GM19025 (cell line): ENCODE results near the gene NINJ1.
"Not testable (repeated sequence)": the region's sequence is repeated elsewhere in the genome, so short reads cannot be mapped to it uniquely, and the experiment has no call there.

Experiments used
- ATAC-seq: cut with Tn5 transposase; IDR thresholded peaks from one replicate; pipeline ENCODE4 v1.9.1; 2021; ENCODE audit warnings: mild to moderate bottlenecking, low read depth, moderate library complexity; ENCODE audit not compliant: unreplicated experiment

NINJ1 gene

DNA sequence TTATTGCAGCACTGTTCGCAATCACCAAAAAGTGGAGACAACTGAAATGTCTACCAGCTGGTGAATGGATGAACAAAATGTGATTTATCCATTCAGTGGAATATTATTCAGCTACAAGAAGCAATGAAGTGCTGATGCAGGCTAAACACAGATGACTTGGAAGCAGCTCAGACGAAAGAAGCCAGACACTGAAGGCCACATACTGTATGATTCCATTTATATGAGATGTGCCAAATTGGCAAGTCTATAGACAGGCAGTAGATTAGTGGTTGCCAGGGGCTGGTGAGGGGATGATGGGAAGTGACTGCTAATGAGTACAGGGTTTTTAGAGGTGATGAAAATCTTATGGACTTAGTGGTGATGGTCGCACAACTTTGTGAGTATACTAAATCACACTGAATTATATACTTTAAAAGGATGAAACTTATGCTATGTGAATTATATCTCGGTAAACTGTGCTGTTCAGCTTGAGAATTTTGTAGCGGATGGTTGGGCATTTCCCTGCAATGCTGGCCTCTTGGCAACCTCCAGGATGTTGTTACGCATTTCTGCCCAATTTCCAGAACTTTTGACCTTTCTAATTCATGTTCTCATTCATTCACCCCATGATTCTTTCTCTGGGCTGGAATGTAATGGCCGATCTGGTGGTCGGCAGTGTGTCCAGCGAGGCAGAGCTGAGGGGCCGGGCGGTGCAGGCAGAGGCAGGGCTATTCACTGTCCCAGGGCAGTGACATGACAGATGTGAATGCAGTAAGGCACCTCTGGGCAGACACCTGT lies 27.9 kb upstream of the NINJ1 start:
- no peak for ATAC-seq

DNA sequence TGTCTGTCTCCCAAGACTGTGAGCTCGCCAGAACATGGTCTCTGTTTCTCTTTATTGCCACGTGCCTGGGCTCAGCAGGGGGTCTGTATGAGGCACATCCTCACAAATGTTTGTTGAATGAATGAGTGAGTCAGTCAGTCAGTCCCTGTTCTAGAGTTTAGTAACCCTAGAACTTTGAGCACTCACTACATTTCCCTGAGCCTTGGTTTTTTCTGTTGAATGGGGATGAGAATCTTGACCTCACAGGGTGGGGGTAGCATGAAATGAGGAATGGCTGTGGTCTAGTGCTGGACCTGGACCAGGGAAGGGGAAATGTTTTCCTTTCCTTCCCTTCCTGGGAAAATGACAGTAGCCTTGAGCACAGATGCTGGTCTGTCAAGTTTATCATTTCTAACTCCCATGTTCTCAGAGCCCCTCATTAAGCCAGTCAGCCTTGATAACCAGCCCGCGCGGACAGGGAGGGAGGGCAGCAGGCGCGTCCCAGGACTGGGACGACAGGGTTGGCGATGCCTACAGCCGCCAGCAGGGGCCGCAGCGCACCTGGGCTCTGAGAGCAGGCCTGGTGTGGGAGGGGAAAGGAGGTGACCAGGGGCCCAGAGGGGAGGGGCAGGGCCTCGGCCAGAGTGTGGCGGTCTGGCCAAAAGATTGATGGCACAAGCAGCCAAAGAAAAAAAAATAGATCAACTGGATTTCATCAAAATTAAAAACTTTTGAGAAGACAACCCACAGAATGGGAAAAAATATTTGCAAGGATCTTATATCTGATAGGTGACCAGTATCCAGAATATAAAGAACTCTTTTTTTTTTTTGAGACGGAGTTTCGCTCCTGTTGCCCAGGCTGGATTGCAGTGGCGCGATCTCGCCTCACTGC lies 25.8 kb upstream of the NINJ1 start:
- peak; percentile 88 for ATAC-seq

DNA sequence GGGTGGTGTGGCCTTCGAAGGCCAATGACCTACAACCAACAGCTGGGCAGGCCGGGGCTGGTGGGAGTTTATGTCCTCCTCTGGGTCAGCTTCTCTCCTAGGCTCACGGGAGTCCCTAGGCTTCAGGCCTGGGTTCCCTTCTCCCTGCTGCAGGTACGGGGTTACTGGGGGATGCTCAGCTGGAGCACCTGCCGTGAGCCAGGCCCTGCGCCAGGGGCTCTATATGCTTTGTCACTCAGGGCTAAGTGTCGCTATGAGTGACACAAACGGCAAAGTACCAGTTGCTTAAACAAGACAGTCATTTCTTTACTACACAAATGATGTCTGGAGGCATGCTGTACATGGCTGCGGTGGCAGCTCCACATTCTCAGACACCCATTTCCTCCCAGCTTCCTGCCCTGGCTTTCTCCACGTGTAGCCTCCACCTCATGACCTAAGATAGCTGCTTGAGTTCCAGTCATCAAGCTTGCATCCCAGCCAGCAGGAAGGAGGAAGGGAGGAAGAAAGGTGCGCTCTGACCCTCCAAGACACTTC lies 22.5 kb upstream of the NINJ1 start:
- peak; percentile 53 for ATAC-seq

DNA sequence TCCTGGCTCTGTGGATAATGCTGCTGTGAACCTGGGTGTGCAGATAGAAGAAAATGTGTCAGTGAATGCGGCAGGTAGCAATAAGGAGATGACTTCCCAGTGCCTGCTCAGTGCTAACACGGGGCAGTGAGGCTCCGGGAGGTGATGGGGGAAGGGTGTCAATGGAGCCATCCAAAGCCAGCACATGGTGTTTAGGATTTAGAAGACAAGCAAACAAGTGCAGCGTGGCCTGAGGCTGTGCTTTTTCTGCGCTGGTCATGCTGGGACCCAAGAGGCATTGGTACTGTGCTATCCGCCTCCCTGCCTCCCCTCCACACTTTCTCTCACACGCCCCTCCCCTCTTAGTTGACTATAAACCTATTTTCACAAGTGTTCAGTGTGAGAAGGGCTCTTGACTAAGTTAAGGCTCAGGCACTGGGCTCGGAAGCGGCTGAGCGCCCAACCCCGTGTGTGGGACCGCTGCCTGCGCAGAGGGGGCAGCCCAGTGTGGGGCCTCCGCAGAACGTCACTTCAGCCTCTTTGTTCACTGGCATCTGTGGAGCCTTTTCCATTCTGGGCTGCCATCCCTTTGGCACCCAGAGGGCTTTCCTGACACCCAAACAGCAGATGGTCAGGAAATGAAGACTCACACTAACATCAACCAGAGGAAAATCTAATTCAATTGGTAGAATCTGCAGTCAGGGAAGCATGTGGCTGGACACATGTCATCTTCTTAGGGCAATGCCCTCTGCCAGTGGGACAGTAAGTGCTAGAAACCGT lies 21.8 kb upstream of the NINJ1 start:
- no peak for ATAC-seq

DNA sequence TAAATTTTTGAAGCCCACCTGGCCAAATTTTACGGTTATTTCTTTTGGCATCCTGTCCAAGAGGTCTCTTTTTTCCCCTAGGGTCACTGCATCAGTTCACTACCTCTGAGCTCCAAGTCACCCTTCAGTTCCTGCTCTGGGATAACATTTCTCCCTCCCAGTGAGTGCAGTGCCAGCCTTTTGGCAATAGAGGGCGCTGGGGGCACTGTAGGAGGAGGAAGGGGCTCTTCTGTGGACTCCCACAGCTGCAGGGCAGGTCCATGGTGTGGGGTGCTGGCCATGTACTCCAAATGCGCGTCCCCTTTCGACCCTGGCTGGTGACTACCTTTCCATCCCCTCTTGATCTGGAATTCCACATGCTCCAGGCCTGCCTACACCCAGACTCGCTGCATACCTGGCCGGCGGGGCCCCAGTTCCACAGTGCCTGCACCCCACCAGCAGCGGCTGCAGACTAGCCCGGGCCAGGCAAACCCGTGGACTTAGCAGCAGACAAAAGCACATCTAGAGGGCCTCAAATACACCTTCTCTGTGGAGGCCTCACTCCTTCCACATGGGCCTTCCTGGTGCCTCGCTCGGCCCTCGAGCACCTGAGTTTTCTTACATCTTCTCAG lies 20.3 kb upstream of the NINJ1 start:
- no peak for ATAC-seq

DNA sequence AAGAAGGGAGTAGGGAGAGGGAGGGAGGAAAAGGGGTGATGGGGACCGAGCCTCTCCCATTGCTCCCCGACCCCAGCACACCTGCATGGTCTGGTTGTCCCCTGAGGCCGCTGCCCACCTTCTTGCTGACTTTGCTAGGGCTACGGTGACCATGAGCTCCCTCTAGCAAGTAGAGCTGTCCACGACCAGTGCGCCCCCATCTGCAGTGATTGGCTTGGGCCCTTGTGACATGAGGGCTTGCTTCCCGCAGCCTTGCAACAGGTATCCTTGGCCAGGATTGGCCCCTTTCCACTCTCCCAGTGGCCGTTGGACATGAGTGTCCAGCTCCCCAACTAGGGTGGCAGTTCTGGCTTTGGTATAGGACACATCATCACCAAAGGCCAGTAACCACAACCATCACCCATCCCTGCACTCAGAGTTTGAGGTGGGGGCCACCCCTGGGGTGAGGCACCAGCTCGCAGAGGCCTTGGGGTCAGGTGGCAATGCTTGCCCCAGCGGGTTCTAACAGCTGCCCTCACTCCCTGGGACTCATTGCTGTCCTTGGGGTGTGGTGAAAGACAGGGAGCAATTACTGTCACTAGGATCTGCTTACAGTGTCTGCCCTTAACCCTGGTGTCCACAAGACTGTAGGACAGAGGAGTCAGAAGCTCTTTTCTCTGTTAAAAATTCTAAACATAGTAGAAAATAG lies 17.2 kb upstream of the NINJ1 start:
- no peak for ATAC-seq

DNA sequence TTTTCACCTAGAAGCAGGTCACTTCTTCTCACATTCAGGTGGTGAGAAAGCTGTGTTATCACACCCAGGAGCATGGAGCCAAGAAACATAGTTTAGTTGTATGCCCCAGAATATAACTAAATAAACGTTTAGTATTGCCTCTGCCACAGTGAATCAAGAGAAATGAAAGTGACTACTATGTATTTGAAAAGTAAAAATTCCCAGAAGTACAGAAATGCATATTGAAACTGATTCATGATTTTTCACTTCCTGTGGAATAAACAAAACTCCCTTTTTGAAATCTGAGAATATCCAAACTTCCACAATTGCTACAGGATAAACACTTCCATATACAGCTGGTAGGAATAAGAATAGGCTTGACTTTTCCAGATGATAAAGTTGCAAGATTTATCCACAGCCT lies 15.3 kb upstream of the NINJ1 start:
- no peak for ATAC-seq

DNA sequence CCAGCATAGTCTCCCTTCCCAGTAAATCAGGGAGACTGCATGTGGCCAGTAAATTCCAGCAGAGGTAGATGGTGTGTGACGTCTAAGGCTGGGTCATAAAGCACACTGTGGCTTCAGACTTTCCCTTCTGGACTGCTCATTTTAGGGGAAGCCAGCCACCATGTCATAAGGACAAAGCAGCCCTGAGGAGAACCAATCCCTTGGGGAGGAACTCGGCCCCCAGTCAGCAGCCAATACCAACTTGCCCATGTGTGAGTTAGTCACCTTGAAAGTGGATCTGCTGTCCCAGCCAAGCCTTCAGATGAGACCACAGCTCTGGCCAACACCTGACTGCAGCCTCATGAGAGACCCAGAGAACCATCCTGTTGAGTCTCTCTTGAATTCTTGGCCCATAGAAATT lies 14.7 kb upstream of the NINJ1 start:
- no peak for ATAC-seq

DNA sequence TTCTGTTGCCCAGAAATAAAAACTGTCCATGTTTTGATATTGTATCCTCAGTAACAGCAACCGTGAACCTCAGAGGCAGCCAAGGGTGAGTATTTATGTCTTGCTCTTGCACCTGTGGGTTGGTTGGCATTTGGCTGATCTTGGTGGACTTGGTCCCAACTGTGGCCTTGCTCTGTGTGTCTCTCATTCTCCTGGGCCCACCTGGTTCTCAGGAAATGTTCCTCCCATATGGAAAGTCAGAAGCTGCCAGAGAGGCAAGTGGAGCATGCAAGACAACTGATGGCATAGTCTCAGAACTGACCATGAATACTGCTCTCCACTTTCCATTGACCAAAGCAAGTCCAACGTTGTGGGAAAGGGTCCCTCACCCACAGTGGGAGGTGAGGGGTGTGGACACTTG lies 13.6 kb upstream of the NINJ1 start:
- no peak for ATAC-seq

DNA sequence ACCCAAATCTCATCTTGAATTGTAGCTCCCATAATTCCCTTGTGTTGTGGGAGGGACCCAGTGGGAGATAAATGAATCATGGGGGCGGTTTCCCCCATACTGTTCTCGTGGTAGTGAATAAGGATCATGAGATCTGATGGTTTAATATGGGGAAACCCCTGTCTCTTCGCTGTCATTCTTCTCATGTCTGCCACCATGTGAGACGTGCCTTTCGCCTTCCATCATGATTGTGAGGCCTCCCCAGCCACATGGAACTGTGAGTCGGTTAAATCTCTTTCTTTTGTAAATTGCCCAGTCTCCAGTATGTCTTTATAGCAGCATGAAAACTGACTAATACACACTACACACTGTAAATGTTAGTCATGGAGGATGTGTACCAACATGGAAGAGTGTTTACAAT lies 12.6 kb upstream of the NINJ1 start:
- ATAC-seq: not testable (repeated sequence)

DNA sequence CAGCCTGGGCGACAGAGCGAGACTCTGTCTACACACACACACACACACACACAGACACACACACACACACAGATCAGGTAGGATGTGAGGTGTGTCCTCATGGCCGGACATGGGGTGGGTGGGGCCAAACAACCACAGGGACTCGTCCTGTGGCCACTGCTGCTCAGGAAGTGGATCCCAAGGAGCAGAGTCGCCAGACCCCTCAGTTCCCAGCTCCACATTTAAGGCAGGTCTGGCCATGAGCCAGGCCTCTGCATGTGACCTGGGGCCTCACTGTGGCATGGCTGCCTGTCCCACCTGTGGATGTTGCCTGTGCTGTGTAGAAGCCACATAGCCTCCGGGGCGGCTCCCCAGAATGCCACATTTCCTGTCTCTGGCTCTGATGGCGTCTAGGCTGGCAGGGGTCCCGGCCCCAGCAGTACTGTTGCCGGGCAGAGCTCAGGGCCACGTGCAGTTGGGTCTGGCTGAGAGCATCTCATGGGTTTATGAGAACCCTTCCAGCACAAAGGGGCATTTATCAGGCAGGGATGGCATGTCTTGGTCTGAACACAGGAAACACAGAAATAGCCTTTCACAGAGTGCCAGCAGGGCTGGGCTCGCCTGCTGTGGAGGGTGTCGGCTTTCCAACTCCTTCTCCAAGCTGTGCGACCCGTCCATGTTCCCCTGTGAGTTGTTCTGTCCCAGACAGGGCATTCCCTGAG lies 9.9 kb upstream of the NINJ1 start:
- ATAC-seq: no peak

DNA sequence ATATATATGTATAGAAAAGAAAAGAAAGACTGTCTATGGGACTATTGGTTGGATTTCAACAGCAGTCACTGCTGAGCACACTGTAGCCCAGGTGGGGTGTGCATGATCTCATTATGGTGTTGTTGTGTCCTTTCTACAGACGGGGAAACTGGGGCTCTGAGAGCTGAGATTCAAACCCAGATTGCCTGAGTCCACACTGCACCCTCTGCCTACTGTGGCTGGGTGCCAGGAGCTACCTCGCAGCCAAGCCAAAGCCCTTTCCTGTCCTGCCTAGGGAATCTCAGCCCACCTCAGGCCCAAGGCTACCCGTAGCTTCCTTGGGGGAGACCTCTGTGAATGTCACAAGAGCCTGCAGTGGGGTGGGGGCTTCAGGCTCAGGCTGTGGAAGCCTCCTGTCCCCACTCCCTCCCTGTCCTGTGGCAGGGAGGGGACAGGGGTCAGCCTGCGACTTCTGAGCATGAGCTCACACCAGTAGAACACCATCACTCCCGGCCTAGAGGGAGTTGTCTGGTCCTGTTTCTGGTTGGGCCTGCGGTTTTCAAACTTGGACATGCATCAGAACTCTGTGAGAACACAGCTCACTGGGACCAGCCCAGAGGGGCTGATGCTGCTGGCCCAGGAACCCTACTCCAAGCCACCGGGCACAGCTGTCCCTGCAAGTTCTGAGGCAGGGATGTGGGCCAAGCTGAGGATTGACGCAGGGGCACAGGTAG lies 7.9 kb upstream of the NINJ1 start:
- ATAC-seq: no peak

DNA sequence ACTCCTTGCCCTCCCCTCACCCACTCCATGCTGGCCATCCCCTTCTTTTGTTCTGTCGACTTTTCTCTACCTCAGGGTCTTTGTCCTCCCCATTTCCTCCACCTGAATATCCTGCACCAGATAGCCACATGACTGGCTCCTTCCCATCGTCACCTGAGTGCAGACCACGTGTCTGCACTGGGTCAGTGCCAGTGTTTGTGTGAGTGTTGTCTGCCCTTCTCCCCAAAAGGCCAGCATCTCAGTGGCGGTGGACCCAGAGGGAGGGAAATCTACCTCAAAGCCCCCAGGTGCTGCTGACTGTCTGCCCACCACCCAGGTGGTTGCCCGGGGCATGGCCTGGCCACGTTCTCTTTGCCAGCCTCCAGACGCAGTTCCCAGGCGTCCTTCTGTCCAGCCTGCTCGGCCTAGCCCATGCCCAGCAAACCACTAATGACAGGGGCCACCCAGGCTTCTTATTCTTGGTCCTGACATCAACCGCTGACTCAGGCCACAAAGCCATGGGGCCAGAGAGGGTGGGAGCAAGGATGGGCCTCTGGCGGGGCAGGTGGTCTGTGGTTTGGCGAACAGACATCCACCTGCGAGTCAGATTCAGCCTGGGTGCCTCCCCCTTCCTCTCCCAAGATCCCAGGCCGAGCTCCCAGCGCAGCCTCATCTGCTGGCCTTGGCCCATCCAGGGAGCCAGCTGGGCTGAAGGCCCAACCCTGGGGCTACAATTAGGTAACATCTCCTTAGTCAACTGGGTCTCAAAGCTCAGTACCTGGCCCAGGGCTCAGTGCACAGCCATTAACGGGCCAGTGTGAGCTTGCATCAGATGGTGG lies 5.5 kb upstream of the NINJ1 start:
- ATAC-seq: no peak

DNA sequence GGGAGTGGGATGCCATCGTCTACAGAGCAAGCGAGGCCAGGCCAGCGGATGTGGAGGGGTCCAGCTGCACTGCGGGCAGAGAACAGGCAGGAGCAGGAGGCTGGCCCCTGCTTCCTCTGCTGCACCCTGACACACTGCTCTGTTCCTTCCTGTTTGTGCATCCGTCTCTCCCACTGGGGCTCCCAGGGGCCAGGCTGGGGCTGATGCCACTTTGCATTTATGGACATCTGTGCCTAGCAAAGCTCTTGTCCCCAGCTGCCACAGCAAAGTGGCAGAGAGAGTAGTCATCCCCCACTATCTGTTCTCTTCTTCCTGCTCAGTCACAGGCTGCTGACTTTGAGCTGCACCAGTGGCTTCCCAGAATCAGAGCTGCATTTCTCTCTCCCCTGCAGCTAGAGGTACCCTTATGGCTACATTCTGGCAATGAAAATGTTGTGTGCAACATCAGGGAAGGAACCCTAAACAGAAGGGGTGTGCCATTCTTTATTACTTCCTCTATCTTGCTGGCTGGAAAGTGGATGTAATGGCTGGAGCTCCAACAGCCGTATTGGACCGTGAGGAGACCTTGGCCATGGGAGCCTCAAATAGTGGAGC lies 4.2 kb upstream of the NINJ1 start:
- no peak for ATAC-seq

DNA sequence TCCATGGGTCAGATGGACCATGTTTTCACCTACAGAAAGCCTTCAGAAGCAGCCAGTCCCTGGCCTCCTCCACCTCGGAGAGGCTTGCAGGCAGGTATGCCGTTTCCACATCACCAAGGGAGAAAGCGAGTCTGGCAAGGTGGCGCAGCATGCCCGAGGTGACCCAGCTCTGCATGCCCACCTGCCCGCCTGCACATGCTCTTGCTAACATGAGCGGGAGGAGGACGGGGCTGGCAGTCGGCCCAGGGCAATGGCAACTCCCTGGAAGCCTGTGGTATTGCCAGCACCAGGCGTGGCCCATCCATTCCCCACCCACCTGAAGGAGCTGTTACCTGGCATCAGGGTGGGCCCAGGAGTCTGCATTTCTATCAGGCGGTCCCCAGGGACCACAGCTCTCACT lies 3.3 kb upstream of the NINJ1 start:
- ATAC-seq: no peak

DNA sequence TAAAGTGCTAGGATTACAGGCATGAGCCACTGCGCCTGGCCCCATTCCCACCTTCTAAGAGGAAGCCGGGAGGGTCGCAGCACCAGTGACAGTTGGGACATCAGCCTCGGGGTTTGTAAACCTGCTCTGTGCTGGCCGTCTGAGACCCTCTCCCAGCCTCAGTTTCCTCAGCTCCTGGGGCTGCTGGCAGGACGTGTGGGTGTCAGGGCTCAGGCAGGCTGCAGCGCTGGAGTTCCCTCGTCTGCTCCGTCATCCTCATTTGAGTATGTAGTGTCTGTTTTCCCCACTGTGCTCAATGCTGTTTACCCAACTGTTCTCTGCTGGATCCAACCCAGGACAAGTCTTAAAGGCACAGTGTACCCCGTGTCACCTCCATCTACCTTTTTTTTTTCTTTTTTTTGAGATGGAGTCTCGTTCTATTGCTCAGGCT lies 2.0 kb upstream of the NINJ1 start:
- no peak for ATAC-seq

DNA sequence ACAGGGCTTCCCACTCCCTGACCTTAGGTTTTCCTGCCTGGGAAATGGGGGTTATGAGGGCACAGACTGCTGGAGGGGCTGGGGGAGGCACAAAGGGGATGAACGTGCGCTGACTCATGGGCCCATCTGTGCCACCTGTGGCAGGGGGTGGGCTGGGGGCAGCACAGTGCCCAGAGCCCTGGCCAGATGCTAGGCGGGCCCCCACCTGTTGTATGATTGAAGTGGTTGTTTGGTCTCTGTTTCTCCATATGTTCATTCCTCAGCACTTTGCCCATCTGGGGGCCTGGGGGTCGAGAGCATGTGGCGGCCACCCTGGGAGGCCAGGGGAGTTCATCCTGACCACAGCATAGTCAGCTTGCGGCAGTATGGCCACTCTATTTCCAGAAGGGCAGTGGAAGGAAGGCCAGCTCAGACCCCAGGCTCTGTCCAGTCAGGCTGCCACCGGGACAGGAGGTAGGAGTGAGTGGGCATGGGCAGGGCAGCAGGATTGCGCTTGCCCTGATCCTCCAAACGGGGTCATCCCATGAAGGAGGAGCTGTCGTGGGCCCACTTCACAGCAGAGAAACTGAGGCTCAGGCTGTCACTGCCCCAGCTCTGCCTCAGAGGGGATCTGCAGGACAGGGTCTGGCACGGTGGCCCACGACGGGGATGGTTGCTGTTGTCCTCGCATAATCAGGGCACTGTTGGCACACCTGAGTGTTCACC lies 841 bp upstream of the NINJ1 start:
- no peak for ATAC-seq
